CD4-positive, alpha-beta T cell (primary cell): ENCODE data around the gene TPRG1L. TPM values are rescaled to one million over a fixed set of nuclear protein-coding genes. Genes with fewer than 3 reads are reported as not detected.

Experiments used
- ATAC-seq: fragments of 200-7000 bp; cut with Tn5 transposase; one replicate; pipeline ENCODE4 v1.10.0; 2022; ENCODE audit warnings: mild to moderate bottlenecking; ENCODE audit not compliant: poor library complexity
- CTCF ChIA-PET: fragments of 350-600 bp; sonication (Branson Sonifier 250); formaldehyde crosslinking; loops from one replicate; lab custom pipeline; 2021; ENCODE audit warnings: antibody characterized with exemption, inconsistent platforms; lab: Charles Lee
- POLR2A ChIA-PET: fragments of 350-600 bp; sonication (Branson Sonifier 250); formaldehyde crosslinking; loops from one replicate; lab custom pipeline; 2021; ENCODE audit warnings: antibody characterized with exemption, inconsistent platforms; lab: Charles Lee
- DNase-seq, 14 experiments: peaks; one replicate each; pipeline ENCODE4 v3.0.0-alpha.2; 2013 to 2020; ENCODE audit warnings: mixed read lengths in 2 of 14
- H3K27ac ChIP-seq, 2 donors: one replicate each; pipeline versions ENCODE4 v1.5.1 to v1.7.0; 2013; ENCODE audit warnings: low read length in 2 of 2, low read depth in 1 of 2, mild to moderate bottlenecking in 1 of 2
- H3K27me3 ChIP-seq, 2 experiments: 1 replicate in 1 of 2; 2 replicates in 1 of 2; pipeline versions ENCODE4 v1.6.1 to v1.7.0; 2013; ENCODE audit warnings: low read length in 2 of 2, control low read depth in 1 of 2, mild to moderate bottlenecking in 1 of 2, moderate library complexity in 1 of 2; ENCODE audit not compliant: insufficient read depth in 2 of 2, control insufficient read depth in 1 of 2
- H3K36me3 ChIP-seq: one replicate; pipeline ENCODE4 v1.6.1; 2013; ENCODE audit warnings: low read length, control low read depth; ENCODE audit not compliant: insufficient read depth
- H3K4me1 ChIP-seq: one replicate; pipeline ENCODE4 v1.6.1; 2013; ENCODE audit warnings: low read length, control low read depth; ENCODE audit not compliant: insufficient read depth
- H3K4me3 ChIP-seq: one replicate; pipeline ENCODE4 v1.5.1; 2013; ENCODE audit warnings: mild to moderate bottlenecking, low read length, moderate library complexity
- H3K9me3 ChIP-seq, 2 experiments: 1 replicate in 1 of 2; 2 replicates in 1 of 2; pipeline versions ENCODE4 v1.6.1 to v1.7.0; 2013; ENCODE audit warnings: low read length in 2 of 2, mild to moderate bottlenecking in 2 of 2, control low read depth in 1 of 2, moderate library complexity in 1 of 2; ENCODE audit not compliant: control insufficient read depth in 1 of 2, insufficient read depth in 1 of 2
- H3K27ac Mint-ChIP-seq: one replicate; pipeline ENCODE4 v1.8.0; 2020; ENCODE audit warnings: mixed read lengths
- H3K27me3 Mint-ChIP-seq: one replicate; pipeline ENCODE4 v1.8.0; 2021; ENCODE audit warnings: mixed read lengths
- H3K36me3 Mint-ChIP-seq: one replicate; pipeline ENCODE4 v1.8.0; 2021; ENCODE audit warnings: low read depth, mixed read lengths
- H3K4me1 Mint-ChIP-seq: one replicate; pipeline ENCODE4 v1.8.0; 2021; ENCODE audit warnings: low read depth, mixed read lengths
- H3K4me3 Mint-ChIP-seq: one replicate; pipeline ENCODE4 v1.8.0; 2020; ENCODE audit warnings: mild to moderate bottlenecking, mixed read lengths
- H3K9me3 Mint-ChIP-seq: one replicate; pipeline ENCODE4 v1.8.0; 2020; ENCODE audit warnings: mixed read lengths
- CTCF ChIP-seq: fragments of 200-600 bp; IDR thresholded peaks from one replicate; pipeline ENCODE4 v1.8.0; 2022; ENCODE audit warnings: antibody characterized with exemption, mild to moderate bottlenecking
- intact Hi-C, 2 experiments: fragments of 100-400 bp; cut with DNase I in 1 of 2; cut with micrococcal nuclease in 1 of 2; formaldehyde crosslinking; loops; one replicate each; pipeline versions ENCODE4 v1.15.1 to v1.9.0; 2023 to 2025; cut with DNase I, micrococcal nuclease
- total RNA-seq, 174 experiments: library from RNA in 2 of 174; stranded (reverse) in 2 of 174; gene quantifications; one replicate each; pipeline ENCODE4 v1.2.3 and lab custom pipeline; 2021 to 2026

Gene TPRG1L
- total RNA-seq, 2 experiments from 2014 or later: 46.5 to 48.3 TPM

GRCh38 chr1:3672231-3672970, 47.6 kb downstream of the TPRG1L start:
- ChIA-PET CTCF (no interaction called here), POLR2A (no interaction called here)
- DNase-seq: no peak
- TF ChIP-seq CTCF: no peak
- Mint-ChIP-seq H3K4me1 (peaks cover 4% of the 10 kb centered on the region), H3K27me3 (peaks cover 9% of the 10 kb centered on the region), H3K4me3 (no peak overlapping the region), H3K27ac (no peak overlapping the region), H3K9me3 (no peaks in the 10 kb centered on the region), H3K36me3 (no peaks in the 10 kb centered on the region)
- no peak overlapping the region for H3K27ac ChIP-seq
- no peaks in the 10 kb centered on the region for H3K36me3 ChIP-seq
- peaks cover 0 to 5% of the 10 kb centered on the region in 2 experiments for H3K27me3 ChIP-seq
- no peak overlapping the region for H3K4me3 ChIP-seq
- H3K4me1 ChIP-seq: peaks cover 17% of the 10 kb centered on the region
- H3K9me3 ChIP-seq: no peaks in the 10 kb centered on the region
- no peak for ATAC-seq
- intact Hi-C loops: no loop called here

- intact Hi-C loops: no loop called here
- Mint-ChIP-seq H3K9me3 (no peaks in the 10 kb centered on the region), H3K36me3 (no peaks in the 10 kb centered on the region), H3K27me3 (peaks cover 9% of the 10 kb centered on the region), H3K4me1 (peaks cover 10% of the 10 kb centered on the region), H3K27ac (no peak overlapping the region), H3K4me3 (no peak overlapping the region)
- ChIA-PET CTCF (no interaction called here), POLR2A (no interaction called here)
- H3K4me3 ChIP-seq: no peak overlapping the region
- H3K36me3 ChIP-seq: no peaks in the 10 kb centered on the region
- H3K9me3 ChIP-seq: no peaks in the 10 kb centered on the region
- no peak for TF ChIP-seq CTCF
- ATAC-seq: no peak
- no peak overlapping the region for H3K27ac ChIP-seq
- no peak for DNase-seq
- peaks cover 22% of the 10 kb centered on the region for H3K4me1 ChIP-seq
- H3K27me3 ChIP-seq: peaks cover 0 to 4% of the 10 kb centered on the region in 2 experiments
Measured at GRCh38 chr1:3672971-3673361, 48.2 kb downstream of the TPRG1L start.

- H3K36me3 ChIP-seq: no peaks in the 10 kb centered on the region
- peaks cover 28% of the 10 kb centered on the region for H3K4me1 ChIP-seq
- no peaks in the 10 kb centered on the region for H3K9me3 ChIP-seq
- ChIA-PET POLR2A (no interaction called here), CTCF (no interaction called here)
- no peak overlapping the region for H3K27ac Mint-ChIP-seq
- H3K4me3 Mint-ChIP-seq: no peak overlapping the region
- peaks cover 0 to 3% of the 10 kb centered on the region in 2 experiments for H3K27me3 ChIP-seq
- ATAC-seq (no peak), DNase-seq (peak in 2 of 14 experiments; percentile 30 to 48)
- no peak overlapping the region for H3K27ac ChIP-seq
- intact Hi-C loops: no loop called here
- no peak for TF ChIP-seq CTCF
- no peaks in the 10 kb centered on the region for H3K36me3 Mint-ChIP-seq
- peaks cover 5% of the 10 kb centered on the region for H3K27me3 Mint-ChIP-seq
- H3K9me3 Mint-ChIP-seq: no peaks in the 10 kb centered on the region
- peaks cover 12% of the 10 kb centered on the region for H3K4me1 Mint-ChIP-seq
- H3K4me3 ChIP-seq: no peak overlapping the region
Measured at GRCh38 chr1:3673381-3674099, 48.7 kb downstream of the TPRG1L start.
